RWPE2 (cell line): ENCODE measurements around the gene TAF3.

ENCODE experiments used
- ATAC-seq: fragments of 200-7000 bp; cut with Tn5 transposase; 3 replicates; pipeline ENCODE4 v1.9.1; 2021; ENCODE audit warnings: low read depth
- DNase-seq: peaks from one replicate; pipeline ENCODE4 v3.0.0-alpha.2; 2020; ENCODE audit warnings: low spot score
- H3K27ac ChIP-seq: fragments of 450-650 bp; 2 replicates; pipeline ENCODE4 v1.5.1; 2017; ENCODE audit warnings: mild to moderate bottlenecking; ENCODE audit not compliant: poor library complexity, severe bottlenecking
- H3K27me3 ChIP-seq: fragments of 250-450 bp; sonication (Bioruptor Pico); 2 replicates; pipeline ENCODE4 v1.5.1; 2021; ENCODE audit warnings: mild to moderate bottlenecking, moderate library complexity; ENCODE audit not compliant: insufficient read depth, poor library complexity, severe bottlenecking
- H3K36me3 ChIP-seq: fragments of 250-450 bp; sonication (Bioruptor Pico); 2 replicates; pipeline ENCODE4 v1.5.1; 2020; ENCODE audit warnings: low read depth, mild to moderate bottlenecking, moderate library complexity
- H3K4me1 ChIP-seq: fragments of 250-450 bp; sonication (Bioruptor Pico); 2 replicates; pipeline ENCODE4 v1.5.1; 2021; ENCODE audit warnings: mild to moderate bottlenecking, moderate library complexity; ENCODE audit not compliant: insufficient read depth, poor library complexity, severe bottlenecking
- H3K4me3 ChIP-seq: fragments of 250-450 bp; sonication (Bioruptor Pico); 2 replicates; pipeline ENCODE4 v1.5.1; 2021; ENCODE audit warnings: mild to moderate bottlenecking, moderate library complexity; ENCODE audit not compliant: severe bottlenecking
- H3K9me3 ChIP-seq: fragments of 250-450 bp; sonication (Bioruptor Pico); 2 replicates; pipeline ENCODE4 v1.5.1; 2021; ENCODE audit warnings: mild to moderate bottlenecking, moderate library complexity; ENCODE audit not compliant: severe bottlenecking
- TF ChIP-seq, protein P1 (sequence below): fragments of 450-650 bp; IDR thresholded peaks from one replicate; pipeline ENCODE4 v1.5.1; 2017; ENCODE audit warnings: mild to moderate bottlenecking, moderate library complexity; ENCODE audit not compliant: poor library complexity, severe bottlenecking

TAF3 gene

DNA sequence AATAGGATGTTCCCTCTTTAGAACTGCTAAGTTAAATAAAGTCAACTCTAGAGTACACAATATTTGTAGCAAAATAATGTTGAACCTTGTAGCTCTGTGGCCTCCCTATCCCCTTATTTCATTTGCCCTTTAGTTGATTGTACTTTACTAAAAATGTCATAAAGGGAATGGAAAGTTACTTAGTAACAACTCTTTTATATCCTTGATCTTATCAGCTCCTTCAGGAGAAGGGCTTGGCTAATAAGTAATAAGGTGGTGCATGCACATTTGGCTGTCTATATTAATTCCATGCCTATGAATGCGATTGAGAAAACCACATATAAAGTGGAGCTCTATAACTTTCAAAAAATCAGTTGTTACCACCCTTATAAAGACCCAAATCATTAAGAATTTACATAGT is 194.7 kb downstream of the TAF3 start:
- Histone ChIP-seq H3K36me3 (peaks cover 3% of the 10 kb centered on the region), H3K4me1 (no peaks in the 10 kb centered on the region), H3K4me3 (no peak overlapping the region), H3K9me3 (no peaks in the 10 kb centered on the region), H3K27ac (no peak overlapping the region), H3K27me3 (no peaks in the 10 kb centered on the region)
- ATAC-seq (no peak), DNase-seq (no peak)
- TF ChIP-seq, protein P1, sequence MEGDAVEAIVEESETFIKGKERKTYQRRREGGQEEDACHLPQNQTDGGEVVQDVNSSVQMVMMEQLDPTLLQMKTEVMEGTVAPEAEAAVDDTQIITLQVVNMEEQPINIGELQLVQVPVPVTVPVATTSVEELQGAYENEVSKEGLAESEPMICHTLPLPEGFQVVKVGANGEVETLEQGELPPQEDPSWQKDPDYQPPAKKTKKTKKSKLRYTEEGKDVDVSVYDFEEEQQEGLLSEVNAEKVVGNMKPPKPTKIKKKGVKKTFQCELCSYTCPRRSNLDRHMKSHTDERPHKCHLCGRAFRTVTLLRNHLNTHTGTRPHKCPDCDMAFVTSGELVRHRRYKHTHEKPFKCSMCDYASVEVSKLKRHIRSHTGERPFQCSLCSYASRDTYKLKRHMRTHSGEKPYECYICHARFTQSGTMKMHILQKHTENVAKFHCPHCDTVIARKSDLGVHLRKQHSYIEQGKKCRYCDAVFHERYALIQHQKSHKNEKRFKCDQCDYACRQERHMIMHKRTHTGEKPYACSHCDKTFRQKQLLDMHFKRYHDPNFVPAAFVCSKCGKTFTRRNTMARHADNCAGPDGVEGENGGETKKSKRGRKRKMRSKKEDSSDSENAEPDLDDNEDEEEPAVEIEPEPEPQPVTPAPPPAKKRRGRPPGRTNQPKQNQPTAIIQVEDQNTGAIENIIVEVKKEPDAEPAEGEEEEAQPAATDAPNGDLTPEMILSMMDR, result no peak

DNA sequence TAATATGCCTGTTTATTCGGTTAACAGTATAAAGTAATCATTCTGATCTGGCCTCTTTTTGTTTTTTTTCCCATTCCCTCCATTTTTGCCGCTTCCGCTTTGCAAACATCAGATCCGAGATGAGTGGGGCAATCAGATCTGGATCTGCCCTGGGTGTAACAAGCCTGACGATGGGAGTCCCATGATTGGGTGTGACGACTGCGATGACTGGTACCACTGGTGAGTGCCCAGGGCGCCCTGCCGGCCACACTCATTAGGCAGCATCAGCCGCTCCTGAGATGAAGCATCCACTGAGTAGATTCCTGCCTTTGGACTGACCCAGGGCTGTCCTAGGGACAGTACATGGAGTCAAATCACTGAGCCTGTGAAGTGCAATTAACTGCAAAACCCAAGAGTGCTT is 195.3 kb downstream of the TAF3 start:
- Histone ChIP-seq H3K9me3 (no peaks in the 10 kb centered on the region), H3K27me3 (no peaks in the 10 kb centered on the region), H3K4me3 (no peak overlapping the region), H3K27ac (no peak overlapping the region), H3K36me3 (peaks cover 3% of the 10 kb centered on the region), H3K4me1 (no peaks in the 10 kb centered on the region)
- TF ChIP-seq, protein P1, result no peak
- DNase-seq, result no peak
- ATAC-seq, result no peak

DNA sequence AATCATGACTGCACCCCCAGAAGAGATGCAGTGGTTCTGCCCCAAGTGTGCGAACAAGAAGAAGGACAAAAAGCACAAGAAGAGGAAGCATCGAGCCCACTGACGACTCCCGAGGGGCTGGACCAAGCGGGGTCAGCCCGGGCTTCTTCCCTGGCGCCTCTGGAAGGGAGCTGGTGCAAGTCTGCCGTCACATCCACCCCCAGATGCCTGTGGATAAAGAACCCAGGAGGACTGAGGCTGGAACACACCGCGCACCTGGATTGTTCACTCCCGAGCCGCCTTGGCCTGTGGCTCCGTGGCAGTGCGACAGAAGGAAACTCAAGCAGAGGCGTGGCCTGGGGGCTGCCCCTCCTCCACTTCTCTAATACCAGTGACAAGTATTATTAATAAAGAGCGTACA is 196.3 kb downstream of the TAF3 start:
- H3K27ac ChIP-seq, result no peak overlapping the region
- ATAC-seq (no peak), DNase-seq (no peak)
- no peak overlapping the region for H3K4me3 ChIP-seq
- H3K4me1 ChIP-seq, result no peaks in the 10 kb centered on the region
- TF ChIP-seq, protein P1, result no peak
- H3K27me3 ChIP-seq, result no peaks in the 10 kb centered on the region
- H3K9me3 ChIP-seq, result no peaks in the 10 kb centered on the region
- peaks cover 3% of the 10 kb centered on the region for H3K36me3 ChIP-seq

DNA sequence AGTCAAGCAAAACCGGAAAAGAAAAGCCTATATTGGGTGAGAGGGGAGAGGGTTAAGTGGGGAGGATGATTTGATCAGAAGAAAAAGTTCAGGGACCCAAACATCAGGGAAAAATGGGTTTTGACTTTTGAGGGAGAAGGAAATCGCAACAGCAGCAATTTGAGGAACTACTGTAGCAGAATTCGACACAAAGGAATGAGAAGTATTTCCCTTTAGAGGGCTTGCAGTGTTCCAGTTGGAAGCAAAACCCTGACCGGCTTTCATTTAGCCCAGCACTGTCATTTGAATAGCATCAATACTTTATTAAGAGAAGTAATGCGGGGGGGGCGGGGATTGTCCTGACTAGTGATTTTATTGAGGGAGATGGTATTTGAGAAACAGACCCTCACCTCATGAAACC is 199.0 kb downstream of the TAF3 start:
- no peak for ATAC-seq
- H3K27ac ChIP-seq, result no peak overlapping the region
- DNase-seq, result no peak

DNA sequence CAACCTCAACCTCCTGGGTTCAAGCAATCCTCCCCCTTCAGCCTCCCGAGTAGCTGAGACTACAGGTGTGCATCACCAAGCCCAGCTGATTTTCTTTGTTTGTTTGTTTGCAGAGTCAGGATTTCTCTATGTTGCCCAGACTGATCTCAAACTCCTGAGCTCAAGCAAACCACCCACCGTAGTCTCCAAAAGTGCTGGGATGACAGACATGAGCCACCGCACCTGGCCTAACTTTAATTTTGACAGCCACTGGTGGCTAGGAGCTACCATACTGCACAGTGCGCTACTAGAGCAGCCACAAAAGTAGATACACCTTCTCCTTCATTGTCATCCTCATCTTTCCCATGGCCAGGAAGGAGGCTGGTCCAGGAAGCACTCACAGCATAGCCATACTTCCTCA is 205.0 kb downstream of the TAF3 start:
- ATAC-seq (no peak), DNase-seq (no peak)
- no peak overlapping the region for H3K27ac ChIP-seq
- H3K36me3 ChIP-seq, result no peaks in the 10 kb centered on the region
- H3K27me3 ChIP-seq, result no peaks in the 10 kb centered on the region
- H3K9me3 ChIP-seq, result no peaks in the 10 kb centered on the region
- H3K4me3 ChIP-seq, result no peak overlapping the region
- H3K4me1 ChIP-seq, result no peaks in the 10 kb centered on the region
- TF ChIP-seq, protein P1, result no peak

More for the DNA sequence above, 199.0 kb downstream of the TAF3 start:
- Histone ChIP-seq H3K4me1 (no peaks in the 10 kb centered on the region), H3K4me3 (no peak overlapping the region), H3K36me3 (peaks cover 3% of the 10 kb centered on the region; the same call in 1 of the 2 replicates), H3K9me3 (no peaks in the 10 kb centered on the region), H3K27me3 (no peaks in the 10 kb centered on the region)
- TF ChIP-seq, protein P1, result no peak
